ENCODE measurements around the gene KDR.

The KDR gene

DNA sequence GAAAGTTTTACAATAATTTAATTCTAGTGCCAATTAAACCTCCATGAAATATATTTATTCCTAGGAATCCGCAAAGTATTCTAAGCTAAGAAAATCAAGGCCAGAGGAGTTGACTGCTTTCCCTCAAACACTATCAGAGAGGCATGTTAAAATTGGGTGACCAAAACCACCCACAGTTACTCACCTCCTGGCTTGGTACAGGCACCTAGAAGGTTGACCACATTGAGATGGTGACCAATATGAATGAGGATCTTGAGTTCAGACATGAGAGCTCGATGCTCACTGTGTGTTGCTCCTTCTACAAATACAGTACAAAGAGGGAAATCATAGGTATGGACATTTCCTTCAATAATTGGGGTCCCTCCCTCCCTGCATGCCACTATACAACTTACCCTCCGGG, 29.4 kb downstream of the KDR start:
- no peak for DNase-seq (ENCODE audit: low read depth)
- TF ChIP-seq, protein P1, sequence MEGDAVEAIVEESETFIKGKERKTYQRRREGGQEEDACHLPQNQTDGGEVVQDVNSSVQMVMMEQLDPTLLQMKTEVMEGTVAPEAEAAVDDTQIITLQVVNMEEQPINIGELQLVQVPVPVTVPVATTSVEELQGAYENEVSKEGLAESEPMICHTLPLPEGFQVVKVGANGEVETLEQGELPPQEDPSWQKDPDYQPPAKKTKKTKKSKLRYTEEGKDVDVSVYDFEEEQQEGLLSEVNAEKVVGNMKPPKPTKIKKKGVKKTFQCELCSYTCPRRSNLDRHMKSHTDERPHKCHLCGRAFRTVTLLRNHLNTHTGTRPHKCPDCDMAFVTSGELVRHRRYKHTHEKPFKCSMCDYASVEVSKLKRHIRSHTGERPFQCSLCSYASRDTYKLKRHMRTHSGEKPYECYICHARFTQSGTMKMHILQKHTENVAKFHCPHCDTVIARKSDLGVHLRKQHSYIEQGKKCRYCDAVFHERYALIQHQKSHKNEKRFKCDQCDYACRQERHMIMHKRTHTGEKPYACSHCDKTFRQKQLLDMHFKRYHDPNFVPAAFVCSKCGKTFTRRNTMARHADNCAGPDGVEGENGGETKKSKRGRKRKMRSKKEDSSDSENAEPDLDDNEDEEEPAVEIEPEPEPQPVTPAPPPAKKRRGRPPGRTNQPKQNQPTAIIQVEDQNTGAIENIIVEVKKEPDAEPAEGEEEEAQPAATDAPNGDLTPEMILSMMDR (conservative IDR thresholded peaks at IDR 0.05; ENCODE audit: low read depth, low read length), result no peak
- H3K4me3 ChIP-seq (ENCODE audit: low read length), result no peak overlapping the region

DNA sequence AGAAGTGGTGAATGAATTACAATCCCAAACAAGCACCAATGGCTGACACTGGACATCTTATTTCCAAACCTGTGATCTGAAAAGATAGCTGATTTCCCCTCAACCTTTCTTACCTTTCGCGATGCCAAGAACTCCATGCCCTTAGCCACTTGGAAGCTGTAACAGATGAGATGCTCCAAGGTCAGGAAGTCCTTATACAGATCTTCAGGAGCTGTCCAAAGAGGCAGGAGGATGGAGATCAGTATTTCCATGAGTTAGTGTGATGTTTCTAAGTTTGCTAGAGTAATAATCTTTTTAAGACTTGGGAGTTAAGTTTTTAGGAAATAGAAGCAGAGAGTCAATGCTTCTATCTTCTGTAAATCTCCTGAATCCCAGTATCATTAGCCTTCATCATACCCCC, 32.9 kb downstream of the KDR start:
- DNase-seq (ENCODE audit: low read depth), result no peak
- no peak overlapping the region for H3K4me3 ChIP-seq (ENCODE audit: low read length)
- TF ChIP-seq, protein P1 (conservative IDR thresholded peaks at IDR 0.05; ENCODE audit: low read depth, low read length), result no peak

DNA sequence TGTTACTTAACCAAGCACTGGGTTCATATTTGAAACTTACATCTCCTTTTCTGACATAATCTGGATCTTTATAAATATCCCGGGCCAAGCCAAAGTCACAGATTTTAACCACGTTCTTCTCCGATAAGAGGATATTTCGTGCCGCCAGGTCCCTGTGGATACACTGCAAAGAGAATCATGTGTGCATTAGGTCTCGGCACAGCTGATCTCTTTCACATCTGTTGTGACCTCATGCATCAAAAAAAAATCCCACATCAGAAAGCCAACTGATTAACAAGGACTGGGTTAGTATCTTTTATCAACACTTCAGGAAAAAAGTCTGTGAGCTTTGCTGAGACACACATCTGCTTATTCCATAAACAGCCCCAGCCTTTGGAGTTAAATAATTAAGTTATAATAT, 35.5 kb downstream of the KDR start:
- no peak for DNase-seq (ENCODE audit: low read depth)
- TF ChIP-seq, protein P1 (conservative IDR thresholded peaks at IDR 0.05; ENCODE audit: low read depth, low read length), result no peak
- H3K4me3 ChIP-seq (ENCODE audit: low read length), result no peak overlapping the region

DNA sequence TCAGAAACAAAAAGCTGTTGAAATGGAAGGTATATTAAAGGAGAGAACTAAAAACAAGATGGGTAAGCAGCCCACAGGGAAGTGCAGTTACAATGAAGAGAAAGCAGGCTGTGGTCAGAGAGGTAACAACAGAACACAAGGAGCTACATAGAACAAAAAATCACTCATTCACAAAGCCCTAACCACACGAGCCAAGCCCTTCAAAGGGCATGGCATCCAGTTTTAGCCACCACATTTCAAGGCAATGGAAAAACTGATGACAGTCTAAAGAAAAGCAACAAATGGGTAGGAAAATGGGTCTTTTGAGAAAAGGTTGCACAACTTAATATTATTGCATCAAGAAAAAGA, 37.5 kb downstream of the KDR start:
- DNase-seq (ENCODE audit: low read depth), result no peak
- TF ChIP-seq, protein P1 (conservative IDR thresholded peaks at IDR 0.05; ENCODE audit: low read depth, low read length), result no peak

DNA sequence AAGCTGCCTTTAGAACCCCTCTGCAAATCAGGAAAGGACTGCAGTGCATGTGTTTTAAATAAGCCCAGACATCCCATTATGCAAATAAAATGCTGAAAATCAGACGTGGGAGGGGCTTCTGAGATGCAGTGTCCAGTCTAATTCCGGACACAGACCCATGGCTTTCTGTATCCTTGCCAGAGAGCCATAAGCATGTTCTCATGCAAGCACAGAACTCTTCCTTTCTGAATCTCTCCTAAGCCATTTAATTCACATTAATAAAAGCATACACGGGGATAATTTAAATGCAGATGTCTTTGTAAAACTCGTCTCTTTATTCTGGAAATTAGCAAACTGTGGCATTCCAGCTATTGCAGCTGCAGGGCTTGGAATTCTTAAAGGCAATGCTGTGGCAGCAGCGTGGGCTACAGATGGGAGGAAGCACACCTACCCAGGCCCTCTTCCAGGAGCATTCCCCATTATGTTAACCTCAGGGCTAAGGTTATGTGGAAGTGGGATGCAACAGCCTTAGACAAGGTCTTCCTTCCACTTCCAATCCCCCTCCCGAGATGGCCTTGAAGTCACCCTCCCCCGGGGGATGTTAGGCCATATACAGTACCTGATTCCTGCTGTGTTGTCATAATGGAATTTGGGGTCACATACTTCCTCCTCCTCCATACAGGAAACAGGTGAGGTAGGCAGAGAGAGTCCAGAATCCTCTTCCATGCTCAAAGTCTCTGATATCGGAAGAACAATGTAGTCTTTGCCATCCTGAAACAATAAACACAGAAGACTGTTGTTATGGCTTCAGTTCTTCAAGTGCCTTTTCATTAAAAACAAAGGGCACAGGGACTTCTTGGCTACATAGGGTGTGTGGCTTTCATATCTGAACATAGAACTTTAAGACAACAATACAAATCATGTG, 38.1 kb downstream of the KDR start:
- TF ChIP-seq, protein P1 (conservative IDR thresholded peaks at IDR 0.05; ENCODE audit: low read depth, low read length), result no peak
- DNase-seq (ENCODE audit: low read depth), result no peak
- no peak overlapping the region for H3K4me3 ChIP-seq (ENCODE audit: low read length)

More for the DNA sequence above, 37.5 kb downstream of the KDR start:
- H3K4me3 ChIP-seq (ENCODE audit: low read length), result no peak overlapping the region

DNA sequence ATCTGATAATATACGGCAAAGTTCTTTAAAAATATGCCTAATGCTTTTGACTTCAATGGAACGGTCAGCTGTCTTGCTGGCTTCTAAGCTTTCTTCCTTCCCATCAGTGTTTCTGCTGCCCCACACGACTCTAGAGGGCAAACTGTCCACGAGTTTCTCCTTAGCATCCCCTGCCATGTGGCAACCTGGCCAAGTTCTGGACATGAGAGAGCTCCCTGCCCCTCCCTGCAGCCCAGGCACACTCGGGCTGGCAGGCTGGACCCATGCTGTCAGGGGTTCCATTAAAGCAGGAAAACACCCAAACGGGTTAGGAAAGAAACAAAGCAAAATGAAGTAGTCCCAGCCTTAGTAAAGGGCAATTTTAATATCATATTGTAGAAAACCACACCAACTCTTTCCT, 38.8 kb downstream of the KDR start:
- TF ChIP-seq, protein P1 (conservative IDR thresholded peaks at IDR 0.05; ENCODE audit: low read depth, low read length), result no peak
- no peak for DNase-seq (ENCODE audit: low read depth)
- no peak overlapping the region for H3K4me3 ChIP-seq (ENCODE audit: low read length)

DNA sequence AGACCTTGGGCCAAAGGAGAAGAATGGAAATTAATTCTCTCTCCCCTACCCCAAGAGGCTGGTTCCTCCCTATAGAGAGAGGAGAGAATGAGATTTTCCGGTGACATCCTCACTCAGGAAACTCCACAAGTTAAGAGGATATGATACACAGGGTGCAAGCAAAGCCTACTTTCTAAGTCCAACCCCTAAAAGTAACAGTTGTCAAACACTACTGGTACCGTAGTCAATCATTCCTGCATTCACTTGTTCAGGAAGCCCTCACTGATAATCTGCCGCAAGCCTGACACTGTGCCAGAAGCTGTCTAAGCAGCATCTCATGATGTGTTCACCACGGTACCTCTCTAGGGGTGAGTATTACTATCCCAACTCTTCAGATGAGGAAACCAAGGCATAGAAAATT, 41.7 kb downstream of the KDR start:
- no peak for DNase-seq (ENCODE audit: low read depth)

More for the DNA sequence above, 41.7 kb downstream of the KDR start:
- H3K4me3 ChIP-seq (ENCODE audit: low read length), result no peak overlapping the region
- TF ChIP-seq, protein P1 (conservative IDR thresholded peaks at IDR 0.05; ENCODE audit: low read depth, low read length), result no peak
